ENCODE results near the gene GID4.
A peak's percentile ranks its signal among the peaks of the same experiment; 100 is the strongest.

Gene GID4

DNA sequence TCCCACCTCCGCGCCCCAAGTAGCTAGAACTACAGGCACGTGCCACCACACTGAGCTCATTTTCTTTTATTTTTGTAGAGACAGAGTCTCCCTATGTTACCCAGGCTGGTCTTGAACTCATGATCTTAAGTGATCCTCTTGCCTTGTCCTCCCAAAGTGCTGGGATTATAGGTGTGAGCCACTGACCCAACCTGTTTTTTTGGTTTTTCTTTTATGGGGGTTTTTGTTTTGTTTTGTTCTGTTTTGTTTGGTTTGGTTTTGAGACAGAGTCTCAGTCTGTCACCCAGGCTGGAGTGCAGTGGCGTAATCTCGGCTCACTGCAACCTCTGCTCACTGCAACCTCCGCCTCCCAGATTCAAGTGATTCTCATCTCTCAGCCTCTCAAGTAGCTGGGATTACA, 16.4 kb downstream of the GID4 start:
- Mint-ChIP-seq H3K4me1 (no peaks in the 10 kb centered on the region), H3K4me3 (no peak overlapping the region), H3K27ac (no peak overlapping the region), H3K36me3 (peaks cover 41% of the 10 kb centered on the region), H3K27me3 (no peaks in the 10 kb centered on the region), H3K9me3 (no peaks in the 10 kb centered on the region)
- ATAC-seq, result no peak

DNA sequence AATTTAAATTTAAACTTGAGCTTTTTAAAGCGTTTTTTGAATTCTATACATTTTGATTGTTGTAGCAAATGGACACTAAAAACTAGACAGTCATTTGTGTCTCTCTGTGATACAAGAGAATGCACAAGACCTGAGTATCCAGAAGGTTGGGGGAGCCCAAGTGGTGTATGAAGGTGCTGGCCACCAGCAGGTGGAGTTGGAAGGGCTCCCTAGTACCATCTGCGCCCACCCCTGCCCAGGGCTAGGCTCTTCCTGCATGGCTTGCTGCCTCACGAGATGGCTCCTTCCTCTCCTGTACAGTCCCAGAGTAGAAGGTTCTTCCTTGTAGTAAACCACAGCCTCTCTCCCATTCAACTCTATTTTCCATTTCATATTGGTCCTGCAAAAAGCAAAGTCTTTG, 17.0 kb downstream of the GID4 start:
- no peak overlapping the region for H3K27ac Mint-ChIP-seq
- H3K36me3 Mint-ChIP-seq, result peaks cover 41% of the 10 kb centered on the region
- no peaks in the 10 kb centered on the region for H3K9me3 Mint-ChIP-seq
- no peak overlapping the region for H3K4me3 Mint-ChIP-seq
- no peaks in the 10 kb centered on the region for H3K4me1 Mint-ChIP-seq
- ATAC-seq, result no peak
- H3K27me3 Mint-ChIP-seq, result no peaks in the 10 kb centered on the region

DNA sequence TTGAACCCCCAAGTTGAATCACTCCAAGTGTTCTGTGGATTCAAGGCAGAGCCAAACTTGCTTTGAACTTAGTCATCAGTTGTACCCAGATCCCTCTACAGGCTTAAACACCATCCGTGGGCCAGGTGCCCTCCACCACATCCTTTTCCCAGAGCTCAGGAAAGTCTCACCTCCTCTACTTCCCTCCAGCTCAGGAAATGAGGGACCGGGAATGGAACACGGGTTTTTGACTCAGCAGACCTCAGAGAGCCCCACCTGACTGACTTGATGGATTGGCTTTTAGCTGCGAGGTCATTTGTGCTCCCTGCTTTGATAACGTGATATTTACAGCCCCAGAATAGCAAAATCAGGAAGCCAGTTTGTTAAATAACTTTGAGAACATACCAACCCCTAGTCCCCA, 20.1 kb downstream of the GID4 start:
- no peaks in the 10 kb centered on the region for H3K27me3 Mint-ChIP-seq
- no peak overlapping the region for H3K27ac Mint-ChIP-seq
- ATAC-seq, result no peak
- H3K36me3 Mint-ChIP-seq, result peaks cover 47% of the 10 kb centered on the region
- H3K4me3 Mint-ChIP-seq, result no peak overlapping the region
- H3K9me3 Mint-ChIP-seq, result no peaks in the 10 kb centered on the region
- H3K4me1 Mint-ChIP-seq, result no peaks in the 10 kb centered on the region

DNA sequence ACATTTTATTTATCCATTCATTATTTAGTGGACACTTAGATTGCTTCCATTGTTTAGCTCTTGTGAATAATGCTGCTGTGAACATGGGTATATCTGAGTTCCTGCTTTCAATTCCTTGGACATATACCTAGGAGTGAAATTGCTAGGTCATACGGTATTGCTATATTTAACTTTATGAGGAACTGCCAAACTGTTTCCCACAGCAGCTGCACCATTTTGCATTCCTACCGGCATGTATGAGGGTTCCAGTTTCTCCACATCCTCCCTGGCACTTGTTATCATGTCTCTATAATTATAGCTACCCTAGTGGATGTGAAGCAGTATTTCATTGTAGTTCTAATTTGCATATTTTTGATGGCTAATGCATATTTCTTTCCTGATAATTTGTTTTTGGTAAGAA, 24.8 kb downstream of the GID4 start:
- Mint-ChIP-seq H3K27me3 (no peaks in the 10 kb centered on the region), H3K27ac (no peak overlapping the region), H3K4me1 (no peaks in the 10 kb centered on the region), H3K36me3 (peaks cover 38% of the 10 kb centered on the region), H3K4me3 (no peak overlapping the region), H3K9me3 (no peaks in the 10 kb centered on the region)
- no peak for ATAC-seq

DNA sequence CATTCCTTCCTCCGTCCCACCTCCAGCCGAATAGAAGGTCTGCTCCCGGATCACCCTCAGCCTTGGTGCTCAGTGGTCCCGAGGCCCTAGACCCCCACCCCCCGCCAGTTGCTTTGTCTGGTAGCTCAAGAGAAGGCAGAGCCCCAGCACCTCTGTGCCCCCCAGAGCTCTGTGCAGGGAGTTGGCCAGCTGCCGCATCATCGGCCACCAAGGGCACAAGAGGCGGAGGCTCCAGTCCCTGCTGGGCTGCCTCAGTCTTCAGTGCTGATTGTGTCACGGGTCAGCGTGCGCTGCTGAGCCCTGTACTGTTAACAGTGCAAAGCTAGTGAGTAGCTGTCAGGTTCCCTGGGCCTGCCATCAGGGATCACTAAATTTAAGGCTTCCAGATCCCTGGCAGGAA, 26.3 kb downstream of the GID4 start:
- H3K27ac Mint-ChIP-seq, result no peak overlapping the region
- H3K9me3 Mint-ChIP-seq, result no peaks in the 10 kb centered on the region
- H3K4me1 Mint-ChIP-seq, result no peaks in the 10 kb centered on the region
- H3K36me3 Mint-ChIP-seq, result peaks cover 33% of the 10 kb centered on the region
- no peak overlapping the region for H3K4me3 Mint-ChIP-seq
- no peak for ATAC-seq
- no peaks in the 10 kb centered on the region for H3K27me3 Mint-ChIP-seq

- no peak overlapping the region for H3K27ac Mint-ChIP-seq
- H3K4me3 Mint-ChIP-seq, result no peak overlapping the region
- H3K4me1 Mint-ChIP-seq, result no peaks in the 10 kb centered on the region
- no peaks in the 10 kb centered on the region for H3K9me3 Mint-ChIP-seq
- no peak for ATAC-seq
- peaks cover 33% of the 10 kb centered on the region for H3K36me3 Mint-ChIP-seq
- H3K27me3 Mint-ChIP-seq, result no peaks in the 10 kb centered on the region
Observed at GRCh38 chr17:18066866-18067265, 27.7 kb downstream of the GID4 start.

GRCh38 chr17:18069101-18069500, 29.9 kb downstream of the GID4 start:
- H3K27me3 Mint-ChIP-seq, result peaks cover under 1% of the 10 kb centered on the region
- no peaks in the 10 kb centered on the region for H3K9me3 Mint-ChIP-seq
- peaks cover 24% of the 10 kb centered on the region for H3K36me3 Mint-ChIP-seq
- no peak for ATAC-seq
- no peaks in the 10 kb centered on the region for H3K4me1 Mint-ChIP-seq
- no peak overlapping the region for H3K4me3 Mint-ChIP-seq
- no peak overlapping the region for H3K27ac Mint-ChIP-seq

DNA sequence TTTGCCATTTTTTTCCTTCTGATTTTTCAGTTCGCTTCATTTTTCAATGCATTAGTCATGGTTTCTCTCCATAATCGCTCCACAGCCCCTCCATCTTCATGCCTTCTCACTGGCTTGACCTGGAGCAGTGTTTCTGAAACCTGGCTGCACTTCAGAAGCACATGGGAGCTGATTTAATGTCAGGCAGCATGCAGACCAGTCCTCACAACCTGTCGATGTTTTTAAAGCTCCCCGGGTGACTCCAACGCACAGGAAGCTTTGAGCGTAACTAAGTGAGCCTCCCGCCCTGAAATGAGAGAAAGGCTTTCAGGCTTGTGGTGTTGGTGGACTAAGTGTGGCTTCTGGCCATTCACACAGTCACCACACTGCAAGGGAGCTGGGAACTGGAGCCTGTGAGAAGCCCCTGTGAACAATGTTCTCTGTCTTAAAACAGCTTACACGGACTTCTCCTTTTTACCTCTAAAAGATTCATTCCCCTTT, 31.7 kb downstream of the GID4 start:
- ATAC-seq, result no peak

GRCh38 chr17:18071751-18072150, 32.5 kb downstream of the GID4 start:
- H3K27me3 Mint-ChIP-seq, result peaks cover 26% of the 10 kb centered on the region
- no peaks in the 10 kb centered on the region for H3K9me3 Mint-ChIP-seq
- ATAC-seq, result no peak
- H3K27ac Mint-ChIP-seq, result no peak overlapping the region
- no peak overlapping the region for H3K4me3 Mint-ChIP-seq
- no peaks in the 10 kb centered on the region for H3K36me3 Mint-ChIP-seq
- H3K4me1 Mint-ChIP-seq, result no peaks in the 10 kb centered on the region

More for the DNA sequence above, 31.7 kb downstream of the GID4 start:
- Mint-ChIP-seq H3K9me3 (no peaks in the 10 kb centered on the region), H3K27ac (no peak overlapping the region), H3K27me3 (peaks cover 18% of the 10 kb centered on the region), H3K4me3 (no peak overlapping the region), H3K4me1 (no peaks in the 10 kb centered on the region), H3K36me3 (peaks cover 7% of the 10 kb centered on the region)

DNA sequence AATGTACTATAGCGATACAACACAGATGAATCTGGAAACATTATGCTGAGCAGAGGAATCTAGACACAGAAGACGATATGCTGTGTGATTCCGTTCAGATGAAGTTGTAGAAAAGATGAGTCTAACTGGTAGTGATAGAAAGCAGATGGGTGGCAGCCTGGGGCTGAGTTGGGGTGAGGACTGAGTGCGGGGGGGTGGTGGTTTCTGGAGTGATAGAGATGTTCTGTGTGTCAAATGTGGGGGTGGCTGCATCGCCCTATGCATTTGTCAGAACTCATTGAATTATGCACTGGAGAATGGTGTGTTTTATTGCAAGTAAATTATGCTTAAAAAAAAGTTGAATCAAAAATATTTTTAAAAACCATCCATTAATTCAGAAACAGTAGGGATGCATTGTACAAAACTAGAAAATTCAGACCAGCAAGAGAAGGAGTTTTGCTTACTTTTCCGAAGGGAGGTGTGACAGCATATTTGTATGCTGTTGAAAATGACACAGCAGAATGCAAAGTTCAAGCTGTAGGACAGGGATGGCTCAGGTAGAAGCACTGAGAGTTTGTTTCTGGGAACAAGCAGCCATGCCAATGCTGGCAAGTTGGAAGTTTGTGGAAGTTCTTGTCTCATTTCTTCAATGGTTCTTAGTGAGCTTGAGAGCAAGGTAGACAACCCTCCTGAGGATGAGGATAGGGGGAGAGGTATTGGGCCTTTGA, 35.5 kb downstream of the GID4 start:
- peaks cover 33% of the 10 kb centered on the region for H3K27me3 Mint-ChIP-seq
- H3K4me3 Mint-ChIP-seq, result no peak overlapping the region
- no peak for ATAC-seq
- H3K27ac Mint-ChIP-seq, result no peak overlapping the region
- no peaks in the 10 kb centered on the region for H3K9me3 Mint-ChIP-seq
- no peaks in the 10 kb centered on the region for H3K4me1 Mint-ChIP-seq
- no peaks in the 10 kb centered on the region for H3K36me3 Mint-ChIP-seq

GRCh38 chr17:18076936-18077335, 37.7 kb downstream of the GID4 start:
- H3K36me3 Mint-ChIP-seq, result no peaks in the 10 kb centered on the region
- H3K27me3 Mint-ChIP-seq, result peaks cover 49% of the 10 kb centered on the region
- no peak overlapping the region for H3K27ac Mint-ChIP-seq
- ATAC-seq, result no peak
- no peaks in the 10 kb centered on the region for H3K4me1 Mint-ChIP-seq
- H3K4me3 Mint-ChIP-seq, result no peak overlapping the region
- H3K9me3 Mint-ChIP-seq, result no peaks in the 10 kb centered on the region

- Mint-ChIP-seq H3K27me3 (peaks cover 44% of the 10 kb centered on the region), H3K36me3 (no peaks in the 10 kb centered on the region), H3K9me3 (no peaks in the 10 kb centered on the region), H3K4me1 (no peaks in the 10 kb centered on the region), H3K4me3 (no peak overlapping the region), H3K27ac (no peak overlapping the region)
- ATAC-seq, result no peak
Observed at GRCh38 chr17:18079543-18079942, 40.3 kb downstream of the GID4 start.

GRCh38 chr17:18084256-18084655, 45.0 kb downstream of the GID4 start:
- no peak for ATAC-seq
- Mint-ChIP-seq H3K27ac (no peak overlapping the region), H3K27me3 (peaks cover 16% of the 10 kb centered on the region), H3K9me3 (no peaks in the 10 kb centered on the region), H3K4me1 (peaks cover 20% of the 10 kb centered on the region), H3K36me3 (no peaks in the 10 kb centered on the region), H3K4me3 (no peak overlapping the region)

GRCh38 chr17:18087610-18088491, 48.6 kb downstream of the GID4 start, which contains the start of gene DRG2:
DRG2 (plus strand) TSS chr17:18087948; CDS start chr17:18088024, 76 bp downstream.
- H3K36me3 Mint-ChIP-seq, result peaks cover 6% of the 10 kb centered on the region
- peak within 1 kb of the TSS; percentile 99 for H3K27ac Mint-ChIP-seq
- peak within 1 kb of the TSS; percentile 98 for H3K4me3 Mint-ChIP-seq
- no peaks in the 10 kb centered on the region for H3K27me3 Mint-ChIP-seq
- H3K4me1 Mint-ChIP-seq, result peaks cover 34% of the 10 kb centered on the region
- peak; percentile 92 for ATAC-seq
- H3K9me3 Mint-ChIP-seq, result no peaks in the 10 kb centered on the region

DNA sequence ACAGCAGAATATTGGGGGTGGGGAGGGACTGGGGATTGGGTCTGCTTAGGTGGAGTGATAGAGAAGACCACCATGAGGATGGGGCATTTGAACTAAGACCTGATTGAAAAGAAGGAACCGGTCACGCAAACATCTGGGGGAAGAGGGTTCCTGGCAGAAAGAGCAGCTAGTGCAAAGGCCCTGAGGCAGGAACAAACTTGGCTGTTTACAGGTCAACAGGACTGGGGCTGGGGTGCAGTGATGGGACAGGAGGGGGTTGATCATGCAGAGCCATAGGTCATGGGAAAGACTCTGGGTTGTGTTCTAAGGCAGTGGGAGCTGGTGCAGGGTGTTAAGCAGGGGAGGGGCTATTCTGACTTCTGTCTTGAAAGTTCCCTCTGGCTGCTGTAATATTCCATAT, 50.4 kb downstream of the GID4 start:
- Mint-ChIP-seq H3K27me3 (no peaks in the 10 kb centered on the region), H3K27ac (peak overlapping the region; percentile 99), H3K36me3 (peaks cover 19% of the 10 kb centered on the region), H3K4me3 (no peak overlapping the region), H3K9me3 (no peaks in the 10 kb centered on the region), H3K4me1 (peaks cover 34% of the 10 kb centered on the region)
- ATAC-seq, result no peak
